Ishikawa (cell line): ENCODE data around the gene FBXW11.

Experiments used
- RAD21 ChIP-seq: IDR thresholded peaks from 2 replicates; pipeline ENCODE4 v1.6.1; 2012; ENCODE audit warnings: low read depth
- ZBTB7A ChIP-seq: IDR thresholded peaks from 2 replicates; pipeline ENCODE4 v1.6.1; 2012; ENCODE audit warnings: low read depth

- TF ChIP-seq ZBTB7A: no peak
- TF ChIP-seq RAD21: no peak
These were observed 7.3 kb downstream of the FBXW11 start for GRCh38 chr5:171999100-171999499.
